HepG2 (cell line): Measurements from ENCODE around the gene BMPR2. TPM values are rescaled to one million over a fixed set of nuclear protein-coding genes. Genes with fewer than 3 reads are reported as not detected.

ENCODE experiments used
- ATAC-seq: fragments of 200-7000 bp; cut with Tn5 transposase; 3 replicates; pipeline ENCODE4 v1.9.1; 2020; ENCODE audit warnings: mild to moderate bottlenecking, moderate library complexity
- BruUV-seq: library from RNA; stranded (reverse); fragments of 400-500 nt; replicated peaks from 2 replicates; lab custom pipeline; 2021; lab: Mats Ljungman, UMichigan
- CTCF ChIA-PET: fragments of 300-600 bp; formaldehyde crosslinking; extraction: SDS; loops from one replicate; lab custom pipeline; 2021; ENCODE audit warnings: low total read pairs, inconsistent platforms, low intra/inter-chr PET ratio; lab: Yijun Ruan, JAX
- POLR2A ChIA-PET: fragments of 350-600 bp; sonication (Branson Sonifier 250); formaldehyde crosslinking; loops from one replicate; lab custom pipeline; 2020; ENCODE audit warnings: antibody characterized with exemption, inconsistent platforms; lab: Yijun Ruan, JAX
- DNase-seq: peaks from one replicate; pipeline ENCODE4 v3.0.0-alpha.2; 2015; ENCODE audit warnings: low spot score
- FAIRE-seq: peaks from 3 replicates; lab custom pipeline; 2011; peaks lifted over from hg19 to GRCh38; lab: Jason Lieb, UNC
- H2AFZ ChIP-seq: one replicate; pipeline ENCODE4 v1.6.1; 2011; ENCODE audit warnings: low read length, inconsistent platforms
- H3K27ac ChIP-seq: fragments of 300-600 bp; 3 replicates; pipeline ENCODE4 v1.8.0; 2011; ENCODE audit warnings: mixed run types, mild to moderate bottlenecking, mixed read lengths, low read length, inconsistent platforms; ENCODE audit not compliant: insufficient read depth; ENCODE audit errors: extremely low read length
- H3K27me3 ChIP-seq, 2 experiments: fragments of 200-600 bp in 1 of 2; 2 replicates in 1 of 2; 3 replicates in 1 of 2; pipeline versions ENCODE4 v1.6.0 to v1.8.0; 2011; ENCODE audit warnings: low read length in 2 of 2, mild to moderate bottlenecking in 2 of 2, moderate library complexity in 2 of 2, inconsistent platforms in 1 of 2; ENCODE audit not compliant: insufficient read depth in 2 of 2, control insufficient read depth in 1 of 2
- H3K36me3 ChIP-seq, 2 experiments: fragments of 200-600 bp in 1 of 2; replicated peaks in 1 of 2; 2 replicates in 1 of 2; 3 replicates in 1 of 2; pipeline versions ENCODE4 v1.5.1 to v1.8.0; 2011; ENCODE audit warnings: low read length in 2 of 2, inconsistent platforms in 1 of 2; ENCODE audit not compliant: insufficient read depth in 2 of 2, control insufficient read depth in 1 of 2
- H3K4me1 ChIP-seq: 2 replicates; pipeline ENCODE4 v1.5.1; 2012; ENCODE audit warnings: low read length, inconsistent platforms; ENCODE audit not compliant: insufficient read depth
- H3K4me2 ChIP-seq: 2 replicates; pipeline ENCODE4 v1.6.0; 2011; ENCODE audit warnings: low read depth, low read length, inconsistent platforms
- H3K4me3 ChIP-seq, 3 experiments: fragments of 200-600 bp in 1 of 3; sonication (generic), shearing (Covaris generic) in 1 of 3; replicated peaks in 1 of 3; 2 replicates each; pipeline ENCODE4 v1.5.1; 2011 to 2016; ENCODE audit warnings: low read length in 3 of 3, inconsistent platforms in 2 of 3, low read depth in 2 of 3, mild to moderate bottlenecking in 2 of 3, control low read depth in 1 of 3, mixed read lengths in 1 of 3; ENCODE audit not compliant: insufficient read depth in 1 of 3
- H3K79me2 ChIP-seq: one replicate; pipeline ENCODE4 v1.6.1; 2011; ENCODE audit warnings: low read length, inconsistent platforms; ENCODE audit not compliant: insufficient read depth
- H3K9ac ChIP-seq: 2 replicates; pipeline ENCODE4 v1.6.0; 2011; ENCODE audit warnings: mild to moderate bottlenecking, low read depth, low read length, inconsistent platforms; ENCODE audit not compliant: insufficient read depth
- H3K9me3 ChIP-seq: 2 replicates; pipeline ENCODE4 v1.5.1; 2012; ENCODE audit warnings: mild to moderate bottlenecking, low read length
- H4K20me1 ChIP-seq: 2 replicates; pipeline ENCODE4 v1.6.0; 2011; ENCODE audit warnings: inconsistent platforms, mild to moderate bottlenecking, low read length, moderate library complexity; ENCODE audit not compliant: insufficient read depth
- POLR2A ChIP-seq, 2 experiments: IDR thresholded peaks; 2 replicates each; pipeline ENCODE4 v1.6.1; 2011; ENCODE audit warnings: low read depth in 2 of 2, low read length in 2 of 2, mild to moderate bottlenecking in 1 of 2, moderate library complexity in 1 of 2; ENCODE audit not compliant: insufficient read depth in 1 of 2
- SCMH1 ChIP-seq: sonication (generic); formaldehyde crosslinking; IDR thresholded peaks from 2 replicates; pipeline ENCODE4 v1.9.0; 2021; ENCODE audit warnings: missing genetic modification reagents, mild to moderate bottlenecking, borderline replicate concordance
- SIN3B ChIP-seq: fragments of 150-350 bp; IDR thresholded peaks from 2 replicates; pipeline ENCODE4 v1.6.1; 2014; ENCODE audit warnings: low read length
- SNRNP70 ChIP-seq: fragments of 200-400 bp; formaldehyde crosslinking; IDR thresholded peaks from 2 replicates; pipeline ENCODE4 v1.6.1; 2017; ENCODE audit warnings: mild to moderate bottlenecking, low read depth, low read length, moderate library complexity
- ZNF121 ChIP-seq: sonication (generic); formaldehyde crosslinking; IDR thresholded peaks from 2 replicates; pipeline ENCODE4 v1.5.0; 2020; ENCODE audit warnings: mild to moderate bottlenecking, missing genetic modification reagents
- ZNF136 ChIP-seq: sonication (generic); formaldehyde crosslinking; IDR thresholded peaks from 2 replicates; pipeline ENCODE4 v1.8.1; 2022; ENCODE audit warnings: low read depth, mild to moderate bottlenecking, moderate library complexity, missing genetic modification reagents
- WGBS: methylation state at CpG from one replicate; pipeline ENCODE4 v1.1.6; 2017; ENCODE audit warnings: low lambda C conversion rate; 5-methylcytosine and 5-hydroxymethylcytosine counted together
- in situ Hi-C: cut with HindIII; loops from 2 replicates; pipeline ENCODE4 v1.10.0; 2017; ENCODE audit warnings: low pct_unique_long_range_greater_than_20kb; ENCODE audit not compliant: extremely low pct_ligation_motif_present
- intact Hi-C: fragments of 100-400 bp; cut with micrococcal nuclease; formaldehyde crosslinking; loops from one replicate; pipeline ENCODE4 v1.10.0; 2022; ENCODE audit not compliant: unreplicated experiment
- polyA plus RNA-seq, 8 experiments: library from polyadenylated mRNA; depleted of rRNA in 3 of 8; stranded (reverse) in 7 of 8; unstranded in 1 of 8; fragments of >200 nt; fragmentation: Illumina TruSeq in 4 of 8; extraction: Trizol in 4 of 8; gene quantifications; 2 replicates each; pipeline versions ENCODE4 v1.2.1 to v1.2.3, GENCODE V29; 2011 to 2016; ENCODE audit warnings: low read depth in 4 of 8, missing spikeins in 1 of 8, mixed read lengths in 1 of 8; ENCODE audit not compliant: insufficient read depth in 1 of 8
- total RNA-seq, 5 experiments: library from RNA; depleted of rRNA; stranded (reverse); fragments of >200 nt; fragmentation: Illumina TruSeq; extraction: Trizol; gene quantifications; 2 replicates each; pipeline ENCODE4 v1.2.3, GENCODE V29; 2016; ENCODE audit warnings: low read depth in 1 of 5
- TF ChIP-seq, protein P1 (sequence below): sonication (generic); formaldehyde crosslinking; IDR thresholded peaks from 2 replicates; pipeline ENCODE4 v1.8.1; 2023; ENCODE audit warnings: mild to moderate bottlenecking, missing genetic modification reagents

The BMPR2 gene
- total and polyA plus RNA-seq, 2 of the 13 experiments (the other 11 are each of a cell fraction or from before 2014, with no cell fraction given), result 5.5 to 10.3 TPM

DNA sequence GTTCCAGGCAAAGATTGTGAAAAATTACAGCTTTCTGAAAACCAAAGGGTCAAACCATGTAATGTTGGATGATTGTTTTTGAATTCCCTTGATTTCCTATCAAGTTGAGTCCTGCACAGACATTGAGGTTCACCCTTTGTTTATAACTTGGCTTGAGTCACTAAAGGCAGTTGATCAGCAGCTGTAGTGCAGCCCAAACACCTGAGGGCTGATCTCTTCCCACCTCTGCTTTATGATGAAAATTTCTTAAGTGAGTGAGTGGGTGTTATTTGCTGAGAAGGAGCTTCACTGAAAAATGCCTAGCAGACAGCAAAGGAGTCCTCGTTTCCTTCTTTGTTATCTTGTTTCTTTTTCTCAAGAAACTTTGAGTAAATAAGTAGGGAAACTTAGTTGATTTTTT is 31.9 kb upstream of the BMPR2 start:
- no peaks in the 10 kb centered on the region for H3K79me2 ChIP-seq
- no peaks in the 10 kb centered on the region for H4K20me1 ChIP-seq
- DNase-seq (no peak), ATAC-seq (no peak), FAIRE-seq (no peak)
- ChIA-PET CTCF (no interaction called here), POLR2A (no interaction called here)
- H3K9ac ChIP-seq, result no peak overlapping the region
- TF ChIP-seq SNRNP70 (no peak), SIN3B (no peak), POLR2A (IDR thresholded peaks at IDR 0.05; ENCODE audit: insufficient read depth in 1 of 2, low read depth in 2 of 2, low read length in 2 of 2) (no peak), ZNF136 (CRISPR knock-in tag) (no peak)
- TF ChIP-seq, protein P1, sequence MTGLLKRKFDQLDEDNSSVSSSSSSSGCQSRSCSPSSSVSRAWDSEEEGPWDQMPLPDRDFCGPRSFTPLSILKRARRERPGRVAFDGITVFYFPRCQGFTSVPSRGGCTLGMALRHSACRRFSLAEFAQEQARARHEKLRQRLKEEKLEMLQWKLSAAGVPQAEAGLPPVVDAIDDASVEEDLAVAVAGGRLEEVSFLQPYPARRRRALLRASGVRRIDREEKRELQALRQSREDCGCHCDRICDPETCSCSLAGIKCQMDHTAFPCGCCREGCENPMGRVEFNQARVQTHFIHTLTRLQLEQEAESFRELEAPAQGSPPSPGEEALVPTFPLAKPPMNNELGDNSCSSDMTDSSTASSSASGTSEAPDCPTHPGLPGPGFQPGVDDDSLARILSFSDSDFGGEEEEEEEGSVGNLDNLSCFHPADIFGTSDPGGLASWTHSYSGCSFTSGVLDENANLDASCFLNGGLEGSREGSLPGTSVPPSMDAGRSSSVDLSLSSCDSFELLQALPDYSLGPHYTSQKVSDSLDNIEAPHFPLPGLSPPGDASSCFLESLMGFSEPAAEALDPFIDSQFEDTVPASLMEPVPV (CRISPR knock-in tag), result no peak
- H3K4me1 ChIP-seq, result peaks cover 5% of the 10 kb centered on the region
- no peaks in the 10 kb centered on the region for H3K36me3 ChIP-seq
- intact Hi-C loops, result no loop called here
- no peak overlapping the region for H3K4me2 ChIP-seq
- no peak overlapping the region for H3K27ac ChIP-seq
- BruUV-seq, result no TSS peak
- no peaks in the 10 kb centered on the region for H3K9me3 ChIP-seq
- in situ Hi-C loops, result no loop called here
- 8% methylated on average over 1 of the region's 1 CpG for WGBS
- no peak overlapping the region for H3K4me3 ChIP-seq
- H3K27me3 ChIP-seq, result no peaks in the 10 kb centered on the region
- no peak overlapping the region for H2AFZ ChIP-seq

GRCh38 chr2:202346180-202346579 is 29.9 kb upstream of the BMPR2 start:
- FAIRE-seq, result no peak
- Histone ChIP-seq H2AFZ (no peak overlapping the region), H3K36me3 (no peaks in the 10 kb centered on the region), H3K79me2 (no peaks in the 10 kb centered on the region), H3K4me1 (no peaks in the 10 kb centered on the region), H4K20me1 (no peaks in the 10 kb centered on the region), H3K27ac (no peak overlapping the region), H3K4me2 (no peak overlapping the region), H3K9me3 (no peaks in the 10 kb centered on the region), H3K4me3 (no peak overlapping the region), H3K9ac (no peak overlapping the region), H3K27me3 (no peaks in the 10 kb centered on the region)
- intact Hi-C loops, result no loop called here
- no peak for DNase-seq
- WGBS, result 31% methylated on average over 7 of the region's 7 CpGs
- BruUV-seq, result no TSS peak
- in situ Hi-C loops, result no loop called here
- ChIA-PET CTCF (no interaction called here), POLR2A (no interaction called here)
- no peak for ATAC-seq
- TF ChIP-seq SCMH1 (no peak), ZNF121 (CRISPR knock-in tag) (peak; percentile 88)
